Measurements from ENCODE around the gene BOLA3. TPM values are rescaled to one million over a fixed set of nuclear protein-coding genes. Genes with fewer than 3 reads are reported as not detected.

BOLA3 gene
- total RNA-seq, 1 experiment from 2014 or later: 30.4 TPM

- Histone ChIP-seq H3K4me1 (replicated peaks; ENCODE audit: insufficient read depth) (no peaks in the 10 kb centered on the region), H3F3A (ENCODE audit: insufficient read depth, low read depth) (peaks cover 43% of the 10 kb centered on the region), H3K27ac (no peak overlapping the region), H3K4me3 (no peak overlapping the region), H3K27me3 (ENCODE audit: insufficient read depth, low read depth) (no peaks in the 10 kb centered on the region), H4K20me1 (ENCODE audit: insufficient read depth) (0 out of 2 replicates have a peak, but pooled peaks cover 12% of the 10 kb centered on the region), H2AFZ (no peak overlapping the region), H3K4me2 (no peak overlapping the region), H3K79me2 (ENCODE audit: low read depth) (no peaks in the 10 kb centered on the region), H3K9me2 (ENCODE audit: insufficient read depth) (no peaks in the 10 kb centered on the region), H3K9me3 (ENCODE audit: insufficient read depth, low read depth) (no peaks in the 10 kb centered on the region), H3K36me3 (ENCODE audit: low read depth) (peaks cover 28% of the 10 kb centered on the region; the same call in 1 of the 2 replicates)
- no peak for DNase-seq
- TF ChIP-seq CTCF (conservative IDR thresholded peaks at IDR 0.05): no peak
- no peak for TF ChIP-seq EZH2 (IDR thresholded peaks at IDR 0.05; ENCODE audit: low read depth)
- ChIA-PET CTCF (interaction anchor here (0.6 kb wide), 1 partner anchor 97 kb away, joined by 4 read pairs; no protein-coding TSS in a partner anchor), POLR2A (ENCODE audit: unreplicated experiment) (interaction anchor here (0.6 kb wide), 1 partner anchor 1081 kb away, joined by 3 read pairs; the partner anchor contains the start of gene SFXN5)
- no TSS peak for BruUV-seq (replicated peaks)
- intact Hi-C loops (cut with micrococcal nuclease; ENCODE audit: unreplicated experiment): no loop called here
Measured at GRCh38 chr2:74152954-74153353, 5.2 kb upstream of the BOLA3 start.

- Histone ChIP-seq H3K79me2 (ENCODE audit: low read depth) (no peaks in the 10 kb centered on the region), H2AFZ (no peak overlapping the region), H3K4me3 (no peak overlapping the region), H4K20me1 (ENCODE audit: insufficient read depth) (0 out of 2 replicates have a peak, but pooled peaks cover 6% of the 10 kb centered on the region), H3K4me2 (no peak overlapping the region), H3F3A (ENCODE audit: insufficient read depth, low read depth) (peaks cover 42% of the 10 kb centered on the region), H3K36me3 (ENCODE audit: low read depth) (peaks cover 5% of the 10 kb centered on the region; the same call in 1 of the 2 replicates), H3K27ac (no peak overlapping the region), H3K9me2 (ENCODE audit: insufficient read depth) (no peaks in the 10 kb centered on the region), H3K4me1 (replicated peaks; ENCODE audit: insufficient read depth) (0 out of 2 replicates have a peak, but pooled peaks cover 8% of the 10 kb centered on the region), H3K27me3 (ENCODE audit: insufficient read depth, low read depth) (no peaks in the 10 kb centered on the region), H3K9me3 (ENCODE audit: insufficient read depth, low read depth) (no peaks in the 10 kb centered on the region)
- BruUV-seq (replicated peaks): no TSS peak
- CTCF ChIA-PET: interaction anchor here (0.6 kb wide), 1 partner anchor 43 kb away, joined by 4 read pairs; no protein-coding TSS in a partner anchor
- TF ChIP-seq CTCF (conservative IDR thresholded peaks at IDR 0.05) (no peak), EZH2 (IDR thresholded peaks at IDR 0.05; ENCODE audit: low read depth) (no peak)
- no peak for DNase-seq
- intact Hi-C loops (cut with micrococcal nuclease; ENCODE audit: unreplicated experiment): loop anchor here (10.0 kb wide), 1 partner anchor 165 kb away; the partner anchor contains the start of gene TET3
- POLR2A ChIA-PET (ENCODE audit: unreplicated experiment): no interaction called here
Measured at GRCh38 chr2:74149570-74150319, 2.0 kb upstream of the BOLA3 start.

GRCh38 chr2:74149247-74149525 is 1.5 kb upstream of the BOLA3 start:
- ChIA-PET POLR2A (ENCODE audit: unreplicated experiment) (no interaction called here), CTCF (no interaction called here)
- H2AFZ ChIP-seq: no peak overlapping the region
- H3F3A ChIP-seq (ENCODE audit: insufficient read depth, low read depth): peaks cover 39% of the 10 kb centered on the region
- H3K4me3 ChIP-seq: no peak overlapping the region
- no peaks in the 10 kb centered on the region for H3K9me2 ChIP-seq (ENCODE audit: insufficient read depth)
- intact Hi-C loops (cut with micrococcal nuclease; ENCODE audit: unreplicated experiment): loop anchor here (10.0 kb wide), 1 partner anchor 164 kb away; the partner anchor contains the start of gene TET3
- no TSS peak for BruUV-seq (replicated peaks)
- TF ChIP-seq CTCF (conservative IDR thresholded peaks at IDR 0.05): no peak
- TF ChIP-seq EZH2 (IDR thresholded peaks at IDR 0.05; ENCODE audit: low read depth): no peak
- H4K20me1 ChIP-seq (ENCODE audit: insufficient read depth): 0 out of 2 replicates have a peak, but pooled peaks cover 1% of the 10 kb centered on the region
- H3K79me2 ChIP-seq (ENCODE audit: low read depth): no peaks in the 10 kb centered on the region
- no peak for DNase-seq
- no peaks in the 10 kb centered on the region for H3K27me3 ChIP-seq (ENCODE audit: insufficient read depth, low read depth)
- no peaks in the 10 kb centered on the region for H3K9me3 ChIP-seq (ENCODE audit: insufficient read depth, low read depth)
- no peak overlapping the region for H3K4me2 ChIP-seq
- no peaks in the 10 kb centered on the region for H3K36me3 ChIP-seq (ENCODE audit: low read depth)
- 0 out of 2 replicates have a peak, but pooled peaks cover 8% of the 10 kb centered on the region for H3K4me1 ChIP-seq (replicated peaks; ENCODE audit: insufficient read depth)
- no peak overlapping the region for H3K27ac ChIP-seq
